HG03103 (cell line): ENCODE data around the gene PLCXD3.
A peak's percentile ranks its signal among the peaks of the same experiment; 100 is the strongest.
"Not testable (repeated sequence)": the region's sequence is repeated elsewhere in the genome, so short reads cannot be mapped to it uniquely, and the experiment has no call there.

ENCODE experiments used
- ATAC-seq: cut with Tn5 transposase; IDR thresholded peaks from one replicate; pipeline ENCODE4 v1.9.1; 2021; ENCODE audit warnings: low read depth; ENCODE audit not compliant: unreplicated experiment

The PLCXD3 gene

GRCh38 chr5:41503310-41503709 is 7.1 kb downstream of the PLCXD3 start:
- no peak for ATAC-seq

- not testable (repeated sequence) for ATAC-seq
These were observed 16.8 kb downstream of the PLCXD3 start for GRCh38 chr5:41493490-41494126.

- no peak for ATAC-seq
These were observed 24.9 kb downstream of the PLCXD3 start for GRCh38 chr5:41485533-41485932.

- peak; percentile 65 for ATAC-seq
These were observed 27.7 kb downstream of the PLCXD3 start for GRCh38 chr5:41482715-41483114.

- ATAC-seq, result no peak
These were observed 28.2 kb downstream of the PLCXD3 start for GRCh38 chr5:41482173-41482572.

GRCh38 chr5:41471571-41472208 is 38.7 kb downstream of the PLCXD3 start:
- not testable (repeated sequence) for ATAC-seq

- ATAC-seq, result no peak
These were observed 44.8 kb downstream of the PLCXD3 start for GRCh38 chr5:41465493-41466171.

GRCh38 chr5:41459557-41459956 is 50.8 kb downstream of the PLCXD3 start:
- ATAC-seq, result no peak

- ATAC-seq, result no peak
These were observed 53.3 kb downstream of the PLCXD3 start for GRCh38 chr5:41457094-41457493.

GRCh38 chr5:41452506-41452905 is 57.9 kb downstream of the PLCXD3 start:
- ATAC-seq, result no peak

- ATAC-seq, result no peak
These were observed 62.5 kb downstream of the PLCXD3 start for GRCh38 chr5:41447650-41448510.

- no peak for ATAC-seq
These were observed 64.4 kb downstream of the PLCXD3 start for GRCh38 chr5:41445937-41446563.

GRCh38 chr5:41435276-41435675 is 75.1 kb downstream of the PLCXD3 start:
- no peak for ATAC-seq

GRCh38 chr5:41433552-41434181 is 76.7 kb downstream of the PLCXD3 start:
- no peak for ATAC-seq

GRCh38 chr5:41432481-41433253 is 77.7 kb downstream of the PLCXD3 start:
- ATAC-seq, result no peak

GRCh38 chr5:41427505-41427904 is 82.9 kb downstream of the PLCXD3 start:
- ATAC-seq, result no peak

- no peak for ATAC-seq
These were observed 84.7 kb downstream of the PLCXD3 start for GRCh38 chr5:41425736-41426135.

- ATAC-seq, result no peak
These were observed 89.8 kb downstream of the PLCXD3 start for GRCh38 chr5:41420492-41421067.
